CD1c-positive myeloid dendritic cell (primary cell): ENCODE results near the gene ASXL1.
A peak's percentile ranks its signal among the peaks of the same experiment; 100 is the strongest.

Experiments
- DNase-seq: peaks from one replicate; pipeline ENCODE4 v3.0.0-alpha.2; 2016; ENCODE audit errors: extremely low spot score

ASXL1 gene

DNA sequence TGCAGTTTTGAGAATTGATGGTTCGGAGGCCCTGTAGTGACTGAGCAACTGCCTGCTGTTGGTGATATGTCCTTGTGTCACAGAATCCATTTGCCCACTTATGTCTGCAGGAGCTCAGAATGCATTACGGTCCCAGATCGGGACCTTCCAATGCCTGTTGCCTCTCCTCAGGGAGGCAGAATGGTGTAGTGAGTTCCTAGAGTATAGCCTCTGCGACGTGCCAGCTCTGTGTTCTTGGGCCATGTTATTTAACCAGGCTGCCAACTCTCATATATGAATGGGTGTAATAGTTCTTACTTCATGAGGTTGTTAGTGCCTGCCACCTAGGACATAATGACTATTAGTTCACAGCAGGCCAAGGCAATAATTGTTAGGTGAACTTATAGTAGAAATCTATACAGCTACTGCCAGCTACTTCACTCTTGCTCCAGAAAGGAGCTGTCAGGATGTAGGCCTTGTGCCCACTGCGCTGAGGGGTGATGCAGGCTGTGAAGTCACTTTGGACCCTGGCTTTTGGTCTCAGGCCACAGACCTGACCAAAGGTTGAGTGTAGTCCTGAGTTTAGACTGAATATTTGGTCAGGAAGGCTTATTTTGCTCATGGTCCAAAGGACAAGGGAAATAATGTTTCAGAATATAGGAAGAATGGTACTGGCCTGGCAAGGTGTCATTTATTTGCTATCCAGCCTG lies 82.1 kb downstream of the ASXL1 start:
- DNase-seq = no peak

DNA sequence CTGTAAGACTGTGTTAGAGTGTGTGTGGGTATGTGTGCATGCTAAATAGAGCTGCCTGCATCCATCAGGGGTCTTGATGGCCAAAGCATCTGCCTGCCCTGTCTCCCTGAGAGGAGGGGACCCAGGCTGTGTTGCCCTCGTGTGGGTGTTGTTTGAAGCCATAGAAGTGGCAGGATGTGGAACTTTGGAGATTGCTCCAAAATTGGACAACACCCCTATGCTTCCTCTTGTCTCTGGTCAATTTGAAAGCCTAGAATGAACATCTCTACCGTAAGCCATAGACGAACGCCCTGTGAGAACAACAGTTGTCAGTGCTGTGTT lies 82.6 kb downstream of the ASXL1 start:
- DNase-seq = no peak

DNA sequence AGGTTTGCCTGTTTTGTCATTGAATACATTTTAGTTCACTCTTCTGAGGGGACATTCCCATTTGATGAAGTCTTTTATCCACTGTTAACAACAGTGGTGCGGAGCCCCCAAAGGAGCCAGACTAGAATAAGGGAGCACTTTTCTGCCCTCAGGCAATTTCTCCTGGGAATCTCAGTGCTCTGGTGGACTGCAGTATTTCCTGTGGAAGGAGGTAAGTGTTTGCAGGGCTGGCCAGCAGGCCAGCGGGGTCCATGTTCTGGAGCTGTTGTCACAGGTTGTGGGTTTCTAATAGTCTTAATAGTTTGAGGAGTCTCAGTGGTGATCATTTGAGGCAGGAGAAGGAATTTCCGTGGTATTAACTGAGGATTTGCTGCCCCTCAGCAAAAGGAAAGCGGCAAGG lies 83.5 kb downstream of the ASXL1 start:
- DNase-seq = no peak

DNA sequence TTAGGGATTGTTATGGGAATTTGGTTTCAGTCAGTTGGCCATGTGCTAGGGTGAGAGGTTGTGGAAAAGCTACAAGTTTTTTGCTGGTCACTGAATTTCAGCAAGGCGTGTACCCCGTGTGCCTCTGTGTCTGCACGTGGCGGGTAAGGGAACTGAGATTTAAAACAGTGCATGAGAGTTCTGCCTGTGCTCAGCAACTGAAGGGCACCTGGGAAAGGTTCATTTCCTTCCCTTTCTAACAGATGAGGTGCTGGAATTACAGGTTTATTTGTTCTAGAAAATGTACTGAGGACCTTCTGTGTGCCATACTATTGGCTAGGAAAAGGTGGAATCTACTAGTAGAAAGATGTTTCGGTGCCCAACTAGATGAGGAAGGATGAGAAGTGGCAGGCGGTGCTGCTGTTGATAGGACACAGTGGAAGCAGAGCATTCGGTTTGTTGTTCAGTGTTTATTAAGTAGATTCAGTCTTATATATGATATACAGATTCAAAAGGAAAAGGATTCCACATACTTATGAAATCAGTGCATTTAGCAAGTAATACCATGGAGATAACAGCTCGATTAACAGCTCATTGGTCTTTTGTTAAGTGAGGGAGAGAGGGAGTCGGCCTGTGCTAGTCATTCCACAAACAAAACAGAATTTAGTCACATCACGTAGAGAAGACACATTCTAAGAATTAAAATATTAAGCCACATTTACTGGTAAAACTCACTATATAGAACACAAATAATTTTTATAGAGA lies 84.7 kb downstream of the ASXL1 start:
- no peak for DNase-seq

DNA sequence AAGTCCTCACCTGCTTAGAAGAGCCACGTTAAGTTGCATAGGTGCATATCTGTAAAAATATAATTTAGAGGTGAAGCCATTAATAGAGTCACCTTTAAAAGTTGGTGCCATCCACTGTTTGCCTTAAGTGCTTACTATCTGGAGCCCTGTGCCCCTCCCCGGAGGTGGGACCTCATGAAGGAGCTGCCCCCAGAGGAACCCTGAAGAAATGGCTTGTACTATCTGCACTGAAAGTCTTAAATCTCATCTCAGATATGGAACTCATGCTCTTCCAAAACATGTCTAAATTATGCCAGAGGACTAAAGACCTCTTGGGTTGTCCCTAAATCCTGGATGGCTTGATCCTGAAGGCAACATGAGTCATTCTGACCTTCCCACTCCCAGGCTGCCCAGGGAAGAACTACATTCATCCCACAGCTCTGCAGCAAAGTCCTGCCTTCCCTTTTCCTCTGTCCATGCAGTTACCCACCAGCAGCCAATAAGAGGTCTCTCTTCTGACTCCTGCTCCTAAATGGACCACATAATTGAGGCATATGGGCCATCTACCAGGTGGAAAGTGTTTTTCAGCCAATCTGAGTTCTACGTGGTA lies 85.3 kb downstream of the ASXL1 start:
- DNase-seq = no peak

DNA sequence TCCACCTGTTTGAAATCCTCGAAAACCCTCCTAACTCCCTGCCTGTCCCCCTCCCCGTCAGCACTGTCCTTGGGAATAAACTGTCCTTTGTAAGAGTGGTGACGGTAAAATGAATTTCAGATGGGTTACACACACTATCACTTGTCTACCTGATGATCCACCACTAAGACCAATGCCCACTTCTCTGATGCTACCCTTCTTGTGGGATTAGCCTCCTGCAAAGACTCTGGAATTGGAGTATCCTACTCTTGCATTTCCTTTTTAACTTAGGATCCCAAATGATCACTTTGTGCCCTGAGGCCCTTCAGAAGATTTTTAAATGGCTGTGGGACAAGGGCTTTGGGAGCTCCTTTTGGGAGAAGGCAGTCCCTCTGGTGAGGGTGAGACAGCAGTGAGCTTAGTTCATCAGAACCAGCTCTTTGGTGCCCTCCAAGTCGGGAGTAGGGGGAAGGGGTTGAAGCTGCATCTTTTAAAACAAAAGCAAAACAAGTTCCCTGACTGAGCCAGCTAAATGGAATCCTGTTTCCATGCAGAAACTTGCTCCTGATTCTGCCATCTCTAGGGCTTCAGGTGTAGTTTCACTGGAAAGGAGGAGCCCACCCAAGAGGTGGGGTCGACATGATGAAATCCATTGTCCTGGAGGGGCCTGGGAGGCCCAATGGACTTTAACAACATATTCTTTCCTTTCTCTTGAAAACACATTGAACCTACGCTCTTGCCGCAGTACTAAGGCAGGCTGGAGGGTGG lies 86.5 kb downstream of the ASXL1 start:
- no peak for DNase-seq

DNA sequence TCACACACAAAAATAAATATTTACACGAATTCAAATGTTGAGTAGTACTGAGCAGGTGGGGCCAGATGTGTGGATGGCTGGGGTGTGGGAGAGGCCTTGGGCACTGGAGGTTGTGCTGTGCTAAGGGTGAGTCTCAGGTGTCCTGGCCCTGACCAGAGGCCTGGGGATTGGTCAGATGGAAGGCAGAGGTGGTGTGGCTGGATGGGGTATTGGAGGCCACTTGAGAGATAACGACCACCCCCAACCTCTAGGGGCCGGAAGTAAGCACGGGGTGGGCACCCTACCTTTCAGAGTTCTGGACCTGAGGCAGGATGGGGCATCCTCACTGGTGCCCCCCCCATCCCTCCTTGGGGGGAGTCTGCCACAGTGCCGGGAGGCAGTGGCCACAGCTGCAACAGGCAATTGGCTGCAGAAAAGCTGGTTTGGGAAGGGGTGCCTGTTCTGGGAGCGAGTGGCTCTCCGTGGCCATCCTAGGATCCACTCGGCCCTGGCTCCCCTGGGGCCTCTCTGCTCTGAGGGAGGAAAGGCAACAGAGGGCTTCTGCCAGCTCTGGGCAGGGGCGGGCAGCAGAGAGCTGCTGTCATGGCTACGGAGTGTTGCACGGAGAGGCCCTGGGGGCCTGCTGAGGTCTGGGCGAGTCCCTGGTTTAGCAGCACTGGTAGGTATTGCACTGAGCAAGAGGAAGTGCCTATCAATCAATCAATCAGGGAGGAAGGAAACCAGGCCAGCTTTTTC lies 87.6 kb downstream of the ASXL1 start:
- no peak for DNase-seq

DNA sequence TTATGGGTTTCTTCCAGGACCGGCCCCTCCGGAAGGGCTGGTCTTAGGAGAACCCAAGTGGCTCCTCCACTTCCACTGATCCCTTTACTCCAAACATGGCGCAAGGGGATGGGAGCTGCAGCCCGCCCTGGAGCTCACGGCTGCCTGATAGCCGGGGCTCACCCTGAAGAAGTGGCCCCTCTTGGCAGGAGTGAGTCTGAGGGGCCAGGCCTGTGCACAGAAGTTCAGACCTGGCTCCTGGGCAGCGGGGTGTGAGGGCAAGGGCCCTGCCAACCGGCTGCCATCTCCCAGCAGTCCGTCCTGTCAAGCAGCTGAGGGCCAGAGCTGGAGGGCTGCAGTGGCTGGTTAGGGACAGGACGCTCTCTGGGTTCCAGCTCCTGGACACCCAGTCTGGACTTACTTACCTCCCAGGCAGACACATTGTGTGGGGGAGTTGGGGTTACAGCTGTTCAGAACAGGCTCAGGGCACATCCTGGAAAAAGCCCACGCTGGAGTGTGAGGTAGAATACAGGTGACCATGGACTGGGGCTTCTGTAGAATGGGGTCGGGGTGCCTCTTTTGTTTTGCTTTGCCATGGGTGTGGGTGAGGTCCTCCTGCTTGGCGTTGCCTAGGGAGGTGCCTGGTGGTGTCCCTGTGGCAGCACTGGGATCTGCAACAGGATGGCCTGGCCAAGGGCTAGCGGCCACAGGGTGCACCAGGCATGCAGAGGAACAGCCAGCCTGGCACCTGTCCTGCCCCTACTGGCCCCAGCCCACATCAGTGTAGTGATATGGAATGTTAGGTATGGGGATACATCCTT lies 88.4 kb downstream of the ASXL1 start:
- DNase-seq = no peak

DNA sequence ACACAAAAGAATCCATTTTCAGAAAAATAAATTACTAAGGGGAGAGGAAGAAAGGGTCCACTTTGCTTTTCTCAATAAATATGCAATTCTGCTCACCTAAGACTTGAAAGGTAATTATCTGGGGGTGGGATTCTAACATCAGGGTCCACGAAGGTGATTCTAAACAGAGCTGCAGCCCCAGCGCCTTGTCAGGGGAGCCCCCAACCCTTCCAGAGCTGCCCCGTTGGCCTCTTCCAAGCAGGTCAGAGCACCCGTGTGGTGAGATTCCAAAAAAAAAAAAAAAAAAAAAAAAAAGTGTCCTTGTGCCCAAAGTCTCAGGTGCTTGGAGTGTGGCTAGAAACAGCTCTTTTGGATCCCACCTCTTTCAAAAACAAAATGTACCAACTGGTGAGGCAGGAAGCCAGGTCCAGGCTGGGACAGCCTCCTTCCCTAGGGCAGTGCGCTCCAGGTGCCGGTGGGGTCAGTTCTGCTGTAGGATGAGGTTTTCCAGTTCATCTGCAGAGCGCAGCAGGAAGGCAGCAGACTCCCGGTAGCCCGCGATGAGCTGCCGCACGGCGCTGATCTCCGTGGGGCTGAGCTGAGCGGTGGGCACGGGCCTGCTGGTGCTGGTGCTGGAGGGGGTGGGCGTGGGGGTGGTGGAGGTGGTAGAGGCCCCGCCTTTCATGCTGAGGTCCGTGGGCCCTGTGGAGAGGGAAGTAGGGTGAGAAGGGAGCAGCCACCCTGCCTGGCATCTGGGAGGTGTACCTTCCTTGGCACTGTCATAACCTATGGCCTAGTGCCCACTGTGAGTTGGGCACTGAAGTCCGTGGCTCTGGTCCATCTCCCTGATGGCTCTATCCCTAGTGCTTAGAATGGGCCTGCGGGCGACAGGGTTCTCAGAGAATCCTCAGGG lies 89.3 kb downstream of the ASXL1 start:
- DNase-seq = no peak

DNA sequence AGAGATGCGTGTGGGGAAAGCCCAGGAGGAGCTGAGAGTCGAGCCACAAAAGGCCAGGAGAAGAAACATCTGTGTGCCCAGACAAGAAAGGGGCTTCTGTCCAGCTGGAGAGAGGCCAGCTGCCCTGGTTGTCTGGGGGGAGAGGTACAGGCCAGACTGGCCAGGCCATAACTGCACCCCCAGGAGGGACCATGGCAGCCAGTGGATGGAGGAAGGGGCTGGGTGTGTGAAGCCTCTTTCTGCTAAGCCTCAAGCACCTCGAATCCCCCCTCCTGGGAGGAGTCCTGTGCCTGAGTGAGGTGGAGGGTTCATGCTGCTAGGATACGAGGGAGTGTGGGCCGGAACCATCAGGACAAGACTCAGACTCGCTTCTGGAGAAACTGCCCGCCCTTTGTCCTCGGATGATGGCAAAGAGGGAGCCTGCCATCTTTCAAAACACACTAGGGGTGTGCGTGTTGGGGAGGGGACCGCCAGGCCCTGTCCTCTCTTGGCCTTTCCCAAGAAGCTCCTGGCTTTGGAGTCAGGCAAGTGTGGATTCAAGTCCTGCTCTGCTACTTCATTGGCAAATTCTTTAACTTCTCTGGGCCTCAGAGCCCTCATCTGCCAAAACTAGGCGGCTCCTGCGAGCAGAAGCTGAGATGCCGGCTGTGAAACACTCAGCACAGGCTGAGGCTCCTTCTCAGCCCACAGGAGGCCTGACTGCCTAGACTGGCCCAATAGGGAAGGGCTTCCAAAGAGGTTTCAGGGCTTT lies 90.3 kb downstream of the ASXL1 start:
- DNase-seq = no peak

DNA sequence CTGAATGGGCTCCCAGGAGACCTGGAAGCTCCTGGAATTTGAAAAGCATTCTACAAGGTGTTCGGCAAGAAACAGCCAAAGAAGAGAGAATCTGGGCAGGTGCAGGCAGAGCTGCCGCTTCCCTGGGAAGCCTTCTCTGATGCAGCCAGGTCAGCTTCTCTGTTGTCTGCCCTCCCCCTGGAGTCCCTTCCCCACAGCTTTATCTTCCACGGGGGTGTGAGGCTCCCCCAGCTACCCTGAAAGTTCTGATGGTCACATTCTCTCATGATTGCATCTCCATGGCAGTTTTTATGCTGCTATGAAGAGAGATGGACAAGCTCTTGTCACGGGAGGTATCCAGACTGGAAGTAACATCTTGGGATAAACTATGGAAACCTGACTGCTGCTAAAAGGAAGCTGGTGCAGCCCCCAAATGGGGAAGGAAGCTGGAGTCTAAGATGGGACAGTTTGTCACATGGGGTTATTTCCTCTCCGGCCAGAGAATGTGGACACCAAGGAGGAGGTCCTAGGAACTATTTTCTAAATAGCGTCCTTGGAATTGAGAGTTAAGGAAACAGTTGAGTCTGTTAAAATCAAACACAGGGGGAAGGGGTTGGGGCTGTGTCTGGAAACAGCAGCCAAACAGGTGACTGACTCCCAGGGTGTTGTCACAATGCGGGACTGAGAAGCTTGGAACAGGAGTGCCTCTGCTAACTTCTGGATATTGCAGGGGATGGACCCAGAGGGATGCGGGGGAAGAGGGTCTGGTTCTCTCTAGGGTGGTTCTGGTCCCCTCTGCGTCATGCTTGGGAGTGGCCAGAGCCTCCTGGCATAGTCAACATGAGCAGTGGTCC lies 91.1 kb downstream of the ASXL1 start:
- peak; percentile 34 for DNase-seq

DNA sequence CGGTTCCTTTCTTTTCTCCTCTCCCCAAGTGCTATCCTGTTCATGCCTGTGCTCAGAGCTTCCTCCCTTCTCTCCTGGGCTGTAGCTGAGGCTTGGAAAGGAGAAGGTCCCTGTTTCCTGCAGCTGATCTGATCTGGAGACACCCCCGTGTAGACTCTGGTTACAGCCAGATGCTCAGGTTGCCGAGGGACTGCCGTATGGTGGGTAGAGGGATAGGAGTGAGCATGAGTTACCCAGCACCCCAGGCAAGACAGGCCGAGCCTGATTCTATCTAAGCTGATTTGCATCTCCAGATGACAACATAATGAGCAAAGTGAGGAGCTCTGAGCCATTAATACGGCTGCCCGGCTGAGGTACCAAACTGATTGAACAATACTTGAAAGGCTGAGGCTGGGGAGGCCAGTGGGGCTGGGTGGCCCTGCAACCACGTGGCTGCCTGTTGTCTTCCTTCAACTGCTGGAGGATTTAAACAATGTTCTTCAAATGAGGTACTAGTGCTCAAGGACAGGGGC lies 91.8 kb downstream of the ASXL1 start:
- peak; percentile 5 for DNase-seq

DNA sequence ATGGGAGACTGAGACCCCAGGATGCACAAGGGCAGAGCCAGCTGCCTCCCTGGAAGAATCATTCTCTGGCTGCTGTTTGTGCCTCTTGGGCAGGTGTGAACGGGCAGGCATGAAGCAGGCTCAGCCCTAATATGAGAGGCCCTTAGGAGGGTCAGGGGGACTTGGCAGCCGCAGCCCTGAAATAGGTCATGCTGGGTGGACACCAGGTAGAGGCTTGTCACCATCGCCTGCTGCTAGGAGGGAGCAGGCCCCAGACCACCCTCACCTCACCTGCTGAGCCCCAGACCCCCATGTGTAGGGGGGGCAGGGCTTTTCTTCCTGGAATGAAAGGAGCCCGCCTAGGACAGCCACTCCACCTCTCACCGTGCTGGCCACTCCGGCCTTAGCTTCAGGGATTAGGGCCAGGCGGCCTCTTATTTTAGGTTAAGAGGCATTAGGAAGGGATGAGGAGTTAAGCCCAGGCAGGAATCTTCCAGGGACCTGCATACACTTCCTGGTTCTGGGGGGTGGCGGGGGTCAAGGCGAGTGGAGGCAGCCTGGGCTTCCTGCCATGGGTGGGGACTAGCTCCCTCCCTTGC lies 92.4 kb downstream of the ASXL1 start:
- DNase-seq = no peak

DNA sequence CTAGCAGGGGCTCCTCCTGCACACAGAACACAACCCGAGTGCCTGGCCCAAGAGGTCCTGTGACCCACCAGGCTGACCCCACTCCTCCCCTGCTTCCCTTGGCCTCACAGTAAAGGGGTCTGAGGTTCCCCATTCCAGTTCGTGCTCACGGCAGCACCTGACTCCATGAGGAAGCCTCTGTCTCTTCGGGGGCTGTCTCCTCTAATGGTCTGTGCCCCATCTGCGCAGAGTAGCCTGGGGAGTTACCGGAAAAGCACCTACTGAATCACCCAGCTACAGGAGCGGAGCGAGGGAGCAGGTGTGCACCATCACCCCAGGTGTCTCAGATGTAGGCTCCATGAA lies 93.2 kb downstream of the ASXL1 start:
- DNase-seq = no peak

DNA sequence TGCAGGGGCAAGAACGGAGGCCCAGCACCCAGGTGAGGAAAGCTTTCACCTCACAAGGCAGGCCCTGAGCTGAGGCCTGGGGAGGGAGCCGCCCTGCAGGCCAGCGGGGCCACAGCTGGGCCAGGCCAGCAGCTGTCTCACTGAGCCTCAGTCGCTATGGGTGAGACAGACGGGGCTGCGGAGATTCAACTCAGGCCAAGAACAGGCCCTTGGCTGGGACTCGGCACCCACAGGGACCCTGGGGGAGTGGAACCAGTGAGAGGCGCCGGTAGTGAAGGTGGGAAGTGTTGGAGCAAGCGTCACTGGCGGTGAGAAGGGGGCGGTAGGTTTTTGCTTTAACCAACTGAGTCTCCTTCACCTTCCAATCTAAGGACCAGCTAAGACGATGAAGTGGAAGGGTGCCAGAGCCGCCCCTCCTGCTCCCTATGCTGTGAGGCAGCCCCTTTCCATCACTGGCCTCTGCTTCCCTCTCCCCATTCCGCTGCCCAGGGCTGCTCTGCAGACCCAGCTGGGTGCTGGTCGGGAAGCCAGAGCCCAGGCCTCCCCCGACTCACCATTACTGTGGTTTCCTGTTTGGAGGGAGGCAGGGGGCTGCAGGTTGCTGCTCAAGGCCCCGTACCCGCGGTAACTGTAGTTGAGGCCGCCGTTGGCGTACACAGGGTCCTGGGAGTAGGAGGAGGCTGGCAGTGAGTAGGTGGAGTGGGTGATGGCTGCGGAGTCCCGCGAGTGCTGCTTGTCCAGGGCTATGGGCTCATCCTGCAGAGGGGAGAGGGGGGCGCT lies 93.7 kb downstream of the ASXL1 start:
- no peak for DNase-seq

DNA sequence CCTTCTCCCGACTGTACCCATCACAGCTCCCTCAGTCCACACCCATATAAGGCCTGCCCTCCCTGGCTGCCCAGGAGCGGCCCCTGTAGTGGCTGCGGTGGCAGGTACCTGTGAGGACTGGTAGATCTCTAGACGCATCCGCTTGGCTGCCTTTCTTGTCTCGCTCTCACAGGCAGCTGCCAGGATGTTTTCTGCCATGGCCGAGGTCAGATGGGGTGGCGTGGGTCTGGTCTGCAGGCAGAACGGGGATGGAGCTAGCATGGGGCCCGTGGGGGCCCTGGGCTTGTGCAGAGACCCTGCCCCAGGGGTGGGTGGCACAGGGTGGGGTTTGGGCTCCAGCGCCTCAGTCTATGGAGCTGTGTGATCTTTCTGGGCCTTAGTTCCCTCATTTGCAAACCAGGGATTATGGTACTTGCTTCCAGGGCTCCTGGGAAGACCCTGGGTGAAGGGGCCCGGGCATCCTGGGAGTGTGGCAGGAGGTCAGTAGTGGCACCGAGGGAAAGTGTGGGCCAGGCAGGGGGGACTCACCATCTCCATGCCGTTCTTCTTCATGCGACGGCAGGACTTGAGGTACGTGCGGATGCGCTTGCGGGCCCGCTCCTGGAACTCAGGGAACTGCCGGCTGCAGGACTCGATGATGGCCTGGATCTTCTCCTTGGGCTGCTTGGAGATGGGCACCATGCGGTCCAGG lies 94.8 kb downstream of the ASXL1 start:
- no peak for DNase-seq
